Measurements from ENCODE around the gene NSD2. TPM values are rescaled to one million over a fixed set of nuclear protein-coding genes. Genes with fewer than 3 reads are reported as not detected.
"Not testable (repeated sequence)": the region's sequence is repeated elsewhere in the genome, so short reads cannot be mapped to it uniquely, and the experiment has no call there.

Gene NSD2
- total and polyA plus RNA-seq, 2 experiments from 2014 or later = 25.7 to 30.8 TPM

DNA sequence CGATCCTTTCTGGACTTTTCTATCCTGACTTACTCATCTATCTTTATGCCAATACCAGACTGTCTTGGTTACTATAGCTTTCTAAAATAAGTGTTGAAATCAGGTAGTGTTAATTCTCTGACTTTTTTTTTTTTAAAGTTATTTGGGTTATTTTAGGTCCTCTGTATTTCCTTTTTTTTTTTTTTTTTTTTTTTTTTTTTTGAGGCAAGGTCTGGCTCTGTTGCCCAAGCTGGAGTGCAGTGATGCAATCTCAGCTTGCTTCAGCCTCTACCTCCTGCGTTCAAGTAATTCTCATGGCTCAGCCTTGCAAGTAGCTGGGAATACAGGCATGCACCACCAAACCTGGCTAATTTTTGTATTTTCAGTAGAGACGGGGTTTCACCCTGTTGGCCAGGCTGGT lies 140.4 kb downstream of the NSD2 start:
- no peaks in the 10 kb centered on the region for H3K9me3 ChIP-seq (ENCODE audit: low read depth)
- TF ChIP-seq EZH2 (IDR thresholded peaks at IDR 0.05; ENCODE audit: borderline replicate concordance) = no peak
- TF ChIP-seq, protein P1, sequence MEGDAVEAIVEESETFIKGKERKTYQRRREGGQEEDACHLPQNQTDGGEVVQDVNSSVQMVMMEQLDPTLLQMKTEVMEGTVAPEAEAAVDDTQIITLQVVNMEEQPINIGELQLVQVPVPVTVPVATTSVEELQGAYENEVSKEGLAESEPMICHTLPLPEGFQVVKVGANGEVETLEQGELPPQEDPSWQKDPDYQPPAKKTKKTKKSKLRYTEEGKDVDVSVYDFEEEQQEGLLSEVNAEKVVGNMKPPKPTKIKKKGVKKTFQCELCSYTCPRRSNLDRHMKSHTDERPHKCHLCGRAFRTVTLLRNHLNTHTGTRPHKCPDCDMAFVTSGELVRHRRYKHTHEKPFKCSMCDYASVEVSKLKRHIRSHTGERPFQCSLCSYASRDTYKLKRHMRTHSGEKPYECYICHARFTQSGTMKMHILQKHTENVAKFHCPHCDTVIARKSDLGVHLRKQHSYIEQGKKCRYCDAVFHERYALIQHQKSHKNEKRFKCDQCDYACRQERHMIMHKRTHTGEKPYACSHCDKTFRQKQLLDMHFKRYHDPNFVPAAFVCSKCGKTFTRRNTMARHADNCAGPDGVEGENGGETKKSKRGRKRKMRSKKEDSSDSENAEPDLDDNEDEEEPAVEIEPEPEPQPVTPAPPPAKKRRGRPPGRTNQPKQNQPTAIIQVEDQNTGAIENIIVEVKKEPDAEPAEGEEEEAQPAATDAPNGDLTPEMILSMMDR (IDR thresholded peaks at IDR 0.05; ENCODE audit: poor library complexity) = no peak
- no peak for TF ChIP-seq EZH2phosphoT487 (IDR thresholded peaks at IDR 0.05; ENCODE audit: low read depth, severe bottlenecking, unreplicated experiment)
- H4K20me1 ChIP-seq (ENCODE audit: insufficient read depth, poor library complexity, severe bottlenecking) = peaks cover 12% of the 10 kb centered on the region
- no peak overlapping the region for H2AFZ ChIP-seq
- peaks cover 21% of the 10 kb centered on the region for H3K4me1 ChIP-seq (ENCODE audit: insufficient read depth)
- no peaks in the 10 kb centered on the region for H3K27me3 ChIP-seq
- no peaks in the 10 kb centered on the region for H3K36me3 ChIP-seq (replicated peaks; ENCODE audit: insufficient read depth, low read depth)
- 82% methylated on average over 3 of the region's 3 CpGs for WGBS (ENCODE audit: low lambda C conversion rate, missing lambda C conversion rate)
- no peak overlapping the region for H3K4me3 ChIP-seq
- H3K4me2 ChIP-seq = no peak overlapping the region
- H3K27ac ChIP-seq = no peak overlapping the region
- H3K79me2 ChIP-seq = peaks cover 21% of the 10 kb centered on the region
- no peaks in the 10 kb centered on the region for H3K9me2 ChIP-seq (replicated peaks; ENCODE audit: insufficient read depth)
- DNase-seq (ENCODE audit: low spot score) = no peak

DNA sequence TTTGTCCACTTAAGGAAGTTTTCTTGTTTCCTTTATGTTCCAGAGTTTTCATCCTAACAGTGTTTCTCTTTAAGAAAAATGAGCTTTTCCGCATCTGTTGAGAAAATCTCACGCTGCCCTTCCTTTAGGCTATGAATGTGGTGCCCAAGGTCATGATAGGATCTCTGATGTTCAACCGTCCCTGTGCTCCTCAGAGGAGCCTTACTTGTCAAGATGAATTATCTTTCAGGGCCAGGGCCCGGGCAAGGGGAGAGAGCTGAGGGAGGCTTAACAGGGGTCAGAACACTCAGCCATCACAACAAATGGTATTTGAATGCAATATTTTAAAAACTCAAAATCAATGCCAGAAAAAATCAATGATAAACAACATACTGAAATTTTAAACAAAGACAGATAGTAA lies 143.8 kb downstream of the NSD2 start:
- no peaks in the 10 kb centered on the region for H3K9me3 ChIP-seq (ENCODE audit: low read depth)
- H3K4me3 ChIP-seq = no peak overlapping the region
- 71% methylated on average over 4 of the region's 4 CpGs for WGBS (ENCODE audit: low lambda C conversion rate, missing lambda C conversion rate)
- no peaks in the 10 kb centered on the region for H3K27me3 ChIP-seq
- no peak for TF ChIP-seq EZH2phosphoT487 (IDR thresholded peaks at IDR 0.05; ENCODE audit: low read depth, severe bottlenecking, unreplicated experiment)
- TF ChIP-seq EZH2 (IDR thresholded peaks at IDR 0.05; ENCODE audit: borderline replicate concordance) = no peak
- no peak overlapping the region for H3K27ac ChIP-seq
- H3K79me2 ChIP-seq = no peaks in the 10 kb centered on the region
- H3K4me1 ChIP-seq (ENCODE audit: insufficient read depth) = peaks cover 6% of the 10 kb centered on the region
- no peak overlapping the region for H3K4me2 ChIP-seq
- no peaks in the 10 kb centered on the region for H4K20me1 ChIP-seq (ENCODE audit: insufficient read depth, poor library complexity, severe bottlenecking)
- no peak overlapping the region for H2AFZ ChIP-seq
- H3K9me2 ChIP-seq (replicated peaks; ENCODE audit: insufficient read depth) = no peaks in the 10 kb centered on the region
- no peak for DNase-seq (ENCODE audit: low spot score)
- no peaks in the 10 kb centered on the region for H3K36me3 ChIP-seq (replicated peaks; ENCODE audit: insufficient read depth, low read depth)

DNA sequence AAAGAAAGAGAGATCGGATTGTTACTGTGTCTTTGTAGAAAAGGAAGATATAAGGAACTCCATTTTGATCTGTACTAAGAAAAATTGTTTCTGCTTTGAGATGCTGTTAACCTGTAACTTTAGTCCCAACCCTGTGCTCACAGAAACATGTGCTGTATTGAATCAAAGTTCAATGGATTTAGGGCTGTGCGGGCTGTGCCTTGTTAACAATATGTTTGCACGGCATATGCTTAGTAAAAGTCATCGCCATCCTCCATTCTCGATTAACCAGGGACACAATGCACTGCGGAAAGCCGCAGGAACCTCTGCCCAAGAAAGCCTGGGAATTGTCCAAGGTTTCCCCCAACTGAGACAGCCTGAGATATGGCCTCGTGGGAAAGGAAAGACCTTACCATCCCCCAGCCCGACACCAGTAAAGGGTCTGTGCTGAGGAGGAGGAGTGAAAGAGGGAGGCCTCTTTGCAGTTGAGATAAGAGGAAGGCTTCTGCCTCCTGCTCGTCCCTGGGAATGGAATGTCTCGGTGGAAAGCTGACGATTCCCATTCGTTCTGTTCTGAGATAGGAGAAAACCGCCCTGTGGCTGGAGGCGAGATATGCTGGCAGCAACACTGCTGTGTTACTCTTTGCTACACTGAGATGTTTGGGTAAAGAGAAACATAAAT lies 150.3 kb downstream of the NSD2 start:
- H3K9me2 ChIP-seq (replicated peaks; ENCODE audit: insufficient read depth); H3K9me3 ChIP-seq (ENCODE audit: low read depth); H3K27me3 ChIP-seq; H3K36me3 ChIP-seq (replicated peaks; ENCODE audit: insufficient read depth, low read depth); H3K4me3 ChIP-seq; H4K20me1 ChIP-seq (ENCODE audit: insufficient read depth, poor library complexity, severe bottlenecking); H3K79me2 ChIP-seq: not testable (repeated sequence)
- peak overlapping the region; percentile 89 for H3K27ac ChIP-seq
- peak overlapping the region; percentile 38 for H2AFZ ChIP-seq
- WGBS (ENCODE audit: low lambda C conversion rate, missing lambda C conversion rate) = 10% methylated on average over 15 of the region's 15 CpGs
- DNase-seq (ENCODE audit: low spot score) = peak; percentile 62
- H3K4me2 ChIP-seq = peak overlapping the region; percentile 68
- H3K4me1 ChIP-seq (ENCODE audit: insufficient read depth) = peaks cover 14% of the 10 kb centered on the region

DNA sequence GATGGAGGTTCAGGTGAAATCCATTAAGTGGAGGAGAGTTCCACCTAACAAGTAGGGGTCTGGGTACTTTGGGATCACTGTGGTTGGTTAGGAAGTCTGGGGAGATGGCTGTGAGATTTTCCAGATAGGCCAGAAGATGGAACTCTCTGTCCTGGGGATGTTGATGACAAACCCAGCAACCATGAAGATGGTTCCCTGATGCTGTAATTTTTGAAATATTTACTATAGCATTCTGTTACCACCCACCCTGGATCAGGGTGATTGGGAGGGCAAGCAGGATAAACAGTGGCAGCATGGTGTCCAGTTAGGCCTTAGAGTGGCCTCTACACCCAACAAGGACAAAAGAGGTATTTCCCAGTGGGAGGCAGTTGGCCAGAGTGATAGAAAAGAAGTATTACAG lies 153.5 kb downstream of the NSD2 start:
- Histone ChIP-seq H3K9me2 (replicated peaks; ENCODE audit: insufficient read depth) (no peaks in the 10 kb centered on the region), H3K9me3 (ENCODE audit: low read depth) (no peaks in the 10 kb centered on the region), H3K27ac (no peak overlapping the region), H3K4me2 (no peak overlapping the region), H3K36me3 (replicated peaks; ENCODE audit: insufficient read depth, low read depth) (no peaks in the 10 kb centered on the region), H3K4me1 (ENCODE audit: insufficient read depth) (peaks cover 14% of the 10 kb centered on the region), H4K20me1 (ENCODE audit: insufficient read depth, poor library complexity, severe bottlenecking) (no peaks in the 10 kb centered on the region), H2AFZ (no peak overlapping the region), H3K79me2 (no peaks in the 10 kb centered on the region), H3K4me3 (no peak overlapping the region), H3K27me3 (no peaks in the 10 kb centered on the region)
- TF ChIP-seq, protein P1 (IDR thresholded peaks at IDR 0.05; ENCODE audit: poor library complexity) = no peak
- TF ChIP-seq EZH2 (IDR thresholded peaks at IDR 0.05; ENCODE audit: borderline replicate concordance) = no peak
- TF ChIP-seq EZH2phosphoT487 (IDR thresholded peaks at IDR 0.05; ENCODE audit: low read depth, severe bottlenecking, unreplicated experiment) = no peak
- no peak for DNase-seq (ENCODE audit: low spot score)
